ENCODE data around the gene DNAJC5. TPM values are rescaled to one million over a fixed set of nuclear protein-coding genes. Genes with fewer than 3 reads are reported as not detected.

Gene DNAJC5
- total RNA-seq, 1 experiment from 2014 or later = 59.5 TPM

DNA sequence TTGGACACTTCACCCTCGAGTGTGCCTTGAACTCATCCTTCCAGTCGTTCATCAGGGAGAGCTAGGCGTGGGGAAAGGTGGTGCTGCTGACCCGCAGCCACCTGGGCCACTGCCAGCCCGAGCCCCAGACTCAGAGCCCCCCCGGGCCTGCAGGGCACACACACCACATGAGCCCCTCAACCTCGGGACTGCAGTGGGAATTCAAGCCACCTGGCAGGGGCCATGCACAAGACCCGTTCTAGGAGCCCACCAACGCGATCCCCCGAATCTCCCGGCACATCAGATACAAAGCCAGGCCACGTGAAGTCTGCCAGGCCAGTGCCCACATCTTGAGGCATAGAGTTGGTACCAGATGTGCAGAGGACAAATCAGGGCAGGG, 72.0 kb downstream of the DNAJC5 start:
- ChIA-PET POLR2A (no interaction called here), CTCF (no interaction called here)
- in situ Hi-C loops (cut with HindIII; ENCODE audit: low pct_unique_long_range_greater_than_20kb, low sequenced_read_pairs) (no loop called here), intact Hi-C loops (cut with micrococcal nuclease; ENCODE audit: unreplicated experiment) (no loop called here)
- BruUV-seq (replicated peaks) = no TSS peak
- H3K9me3 ChIP-seq (ENCODE audit: control insufficient read depth, insufficient read depth, low read depth, low read length) = no peaks in the 10 kb centered on the region
- no peak overlapping the region for H3K27ac ChIP-seq (ENCODE audit: low read length)
- TF ChIP-seq, protein P1, sequence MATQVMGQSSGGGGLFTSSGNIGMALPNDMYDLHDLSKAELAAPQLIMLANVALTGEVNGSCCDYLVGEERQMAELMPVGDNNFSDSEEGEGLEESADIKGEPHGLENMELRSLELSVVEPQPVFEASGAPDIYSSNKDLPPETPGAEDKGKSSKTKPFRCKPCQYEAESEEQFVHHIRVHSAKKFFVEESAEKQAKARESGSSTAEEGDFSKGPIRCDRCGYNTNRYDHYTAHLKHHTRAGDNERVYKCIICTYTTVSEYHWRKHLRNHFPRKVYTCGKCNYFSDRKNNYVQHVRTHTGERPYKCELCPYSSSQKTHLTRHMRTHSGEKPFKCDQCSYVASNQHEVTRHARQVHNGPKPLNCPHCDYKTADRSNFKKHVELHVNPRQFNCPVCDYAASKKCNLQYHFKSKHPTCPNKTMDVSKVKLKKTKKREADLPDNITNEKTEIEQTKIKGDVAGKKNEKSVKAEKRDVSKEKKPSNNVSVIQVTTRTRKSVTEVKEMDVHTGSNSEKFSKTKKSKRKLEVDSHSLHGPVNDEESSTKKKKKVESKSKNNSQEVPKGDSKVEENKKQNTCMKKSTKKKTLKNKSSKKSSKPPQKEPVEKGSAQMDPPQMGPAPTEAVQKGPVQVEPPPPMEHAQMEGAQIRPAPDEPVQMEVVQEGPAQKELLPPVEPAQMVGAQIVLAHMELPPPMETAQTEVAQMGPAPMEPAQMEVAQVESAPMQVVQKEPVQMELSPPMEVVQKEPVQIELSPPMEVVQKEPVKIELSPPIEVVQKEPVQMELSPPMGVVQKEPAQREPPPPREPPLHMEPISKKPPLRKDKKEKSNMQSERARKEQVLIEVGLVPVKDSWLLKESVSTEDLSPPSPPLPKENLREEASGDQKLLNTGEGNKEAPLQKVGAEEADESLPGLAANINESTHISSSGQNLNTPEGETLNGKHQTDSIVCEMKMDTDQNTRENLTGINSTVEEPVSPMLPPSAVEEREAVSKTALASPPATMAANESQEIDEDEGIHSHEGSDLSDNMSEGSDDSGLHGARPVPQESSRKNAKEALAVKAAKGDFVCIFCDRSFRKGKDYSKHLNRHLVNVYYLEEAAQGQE (IDR thresholded peaks at IDR 0.05; ENCODE audit: insufficient read depth in 1 of 2, low read depth in 2 of 2, low read length in 1 of 2) = no peak
- TF ChIP-seq, protein P2, sequence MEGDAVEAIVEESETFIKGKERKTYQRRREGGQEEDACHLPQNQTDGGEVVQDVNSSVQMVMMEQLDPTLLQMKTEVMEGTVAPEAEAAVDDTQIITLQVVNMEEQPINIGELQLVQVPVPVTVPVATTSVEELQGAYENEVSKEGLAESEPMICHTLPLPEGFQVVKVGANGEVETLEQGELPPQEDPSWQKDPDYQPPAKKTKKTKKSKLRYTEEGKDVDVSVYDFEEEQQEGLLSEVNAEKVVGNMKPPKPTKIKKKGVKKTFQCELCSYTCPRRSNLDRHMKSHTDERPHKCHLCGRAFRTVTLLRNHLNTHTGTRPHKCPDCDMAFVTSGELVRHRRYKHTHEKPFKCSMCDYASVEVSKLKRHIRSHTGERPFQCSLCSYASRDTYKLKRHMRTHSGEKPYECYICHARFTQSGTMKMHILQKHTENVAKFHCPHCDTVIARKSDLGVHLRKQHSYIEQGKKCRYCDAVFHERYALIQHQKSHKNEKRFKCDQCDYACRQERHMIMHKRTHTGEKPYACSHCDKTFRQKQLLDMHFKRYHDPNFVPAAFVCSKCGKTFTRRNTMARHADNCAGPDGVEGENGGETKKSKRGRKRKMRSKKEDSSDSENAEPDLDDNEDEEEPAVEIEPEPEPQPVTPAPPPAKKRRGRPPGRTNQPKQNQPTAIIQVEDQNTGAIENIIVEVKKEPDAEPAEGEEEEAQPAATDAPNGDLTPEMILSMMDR (IDR thresholded peaks at IDR 0.05) = no peak
- TF ChIP-seq TCF7L2 (IDR thresholded peaks at IDR 0.05; ENCODE audit: low read depth, low read length) = no peak
- no peak for TF ChIP-seq SIN3A (IDR thresholded peaks at IDR 0.05; ENCODE audit: borderline replicate concordance, insufficient read depth, low read depth, low read length)
- TF ChIP-seq POLR2AphosphoS5 (IDR thresholded peaks at IDR 0.05; ENCODE audit: low read depth, low read length) = no peak
- H3K4me3 ChIP-seq (ENCODE audit: low read depth in 2 of 2, low read length in 2 of 2) = no peak overlapping the region
- no peaks in the 10 kb centered on the region; the same call in 1 of the 2 replicates for H3K36me3 ChIP-seq (ENCODE audit: control insufficient read depth, insufficient read depth, low read length)
- no peak for DNase-seq (ENCODE audit: low read depth, low spot score)
- no peak for ATAC-seq
- H3K4me1 ChIP-seq (ENCODE audit: control insufficient read depth, insufficient read depth, low read length) = peaks cover 5% of the 10 kb centered on the region
- no peaks in the 10 kb centered on the region for H3K27me3 ChIP-seq (ENCODE audit: control insufficient read depth, insufficient read depth, low read length)

DNA sequence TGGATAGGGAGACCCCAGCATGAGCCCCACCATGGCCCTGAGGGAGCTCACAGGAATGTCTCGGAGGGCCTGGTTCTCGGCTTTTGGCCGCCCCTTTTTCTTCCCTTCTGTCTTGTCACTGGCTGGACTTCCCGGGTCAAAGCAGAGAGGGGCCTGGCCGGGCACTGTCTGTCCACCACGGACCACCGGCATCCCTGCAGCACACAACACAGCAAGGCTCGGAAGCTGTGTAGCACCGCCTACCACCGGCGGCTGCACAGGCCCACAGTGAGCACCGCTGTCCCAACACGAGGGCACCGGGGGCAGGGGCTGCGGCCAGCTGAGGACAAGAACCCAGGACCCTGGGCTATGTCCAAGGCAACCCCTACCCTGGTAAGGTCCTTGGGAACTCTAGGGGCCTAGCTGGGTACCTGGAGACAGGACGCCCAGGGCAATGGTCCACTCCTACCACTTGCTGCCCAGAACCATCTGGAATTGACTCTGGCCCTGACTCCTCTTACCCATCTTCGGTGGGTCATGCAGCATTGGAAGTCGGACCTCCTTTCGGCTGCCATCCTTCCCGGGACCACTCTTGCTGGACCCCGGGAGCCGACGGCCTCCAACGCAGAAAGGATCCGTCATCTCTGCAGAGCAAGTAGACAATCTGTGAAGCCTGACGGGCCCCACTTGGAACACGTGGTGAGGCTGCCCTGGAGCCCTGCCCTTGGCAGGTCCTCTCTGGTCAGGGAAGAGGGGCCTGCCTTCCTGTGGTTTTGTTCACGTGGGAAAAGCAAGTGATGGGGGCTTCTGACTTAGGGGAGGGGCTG, 72.6 kb downstream of the DNAJC5 start:
- in situ Hi-C loops (cut with HindIII; ENCODE audit: low pct_unique_long_range_greater_than_20kb, low sequenced_read_pairs) = no loop called here
- TF ChIP-seq SIN3A (IDR thresholded peaks at IDR 0.05; ENCODE audit: borderline replicate concordance, insufficient read depth, low read depth, low read length) = no peak
- Histone ChIP-seq H3K36me3 (ENCODE audit: control insufficient read depth, insufficient read depth, low read length) (no peaks in the 10 kb centered on the region; the same call in 1 of the 2 replicates), H3K4me1 (ENCODE audit: control insufficient read depth, insufficient read depth, low read length) (peaks cover 10% of the 10 kb centered on the region), H3K27me3 (ENCODE audit: control insufficient read depth, insufficient read depth, low read length) (no peaks in the 10 kb centered on the region), H3K4me3 (ENCODE audit: low read depth in 2 of 2, low read length in 2 of 2) (no peak overlapping the region), H3K27ac (ENCODE audit: low read length) (no peak overlapping the region), H3K9me3 (ENCODE audit: control insufficient read depth, insufficient read depth, low read depth, low read length) (no peaks in the 10 kb centered on the region)
- ChIA-PET CTCF (no interaction called here), POLR2A (no interaction called here)
- no peak for DNase-seq (ENCODE audit: low read depth, low spot score)
- ATAC-seq = no peak
- BruUV-seq (replicated peaks) = no TSS peak
- intact Hi-C loops (cut with micrococcal nuclease; ENCODE audit: unreplicated experiment) = no loop called here

All from Panc1 (cell line).